Measurements from ENCODE around the gene GCNT2. TPM values are rescaled to one million over a fixed set of nuclear protein-coding genes. Genes with fewer than 3 reads are reported as not detected.
"Not testable (repeated sequence)": the region's sequence is repeated elsewhere in the genome, so short reads cannot be mapped to it uniquely, and the experiment has no call there.

Gene GCNT2
- total RNA-seq, result 1 to 10 TPM in 1 of 2 donors, under 1 TPM in 1; 0.82 to 5.0 TPM

GRCh38 chr6:10521104-10521808, at the start of gene GCNT2:
TSS of gene GCNT2 (plus strand) at chr6:10521351. CDS start at chr6:10528912, 7,561 bp downstream.
- ATAC-seq (no peak), DNase-seq (ENCODE audit: low spot score in 2 of 2) (no peak)
- Mint-ChIP-seq H3K27ac (no peak within 1 kb of the TSS), H3K36me3 (no peaks in the 10 kb centered on the region), H3K9me3 (no peaks in the 10 kb centered on the region)

- H3K27ac Mint-ChIP-seq, result no peak overlapping the region
- DNase-seq (ENCODE audit: low spot score in 2 of 2) (no peak), ATAC-seq (no peak)
- H3K9me3 Mint-ChIP-seq, result no peaks in the 10 kb centered on the region
- no peaks in the 10 kb centered on the region for H3K36me3 Mint-ChIP-seq
These were observed 48.5 kb upstream of the GCNT2 start for GRCh38 chr6:10472634-10473033.

- H3K9me3 Mint-ChIP-seq, result no peaks in the 10 kb centered on the region
- no peak overlapping the region for H3K27ac Mint-ChIP-seq
- ATAC-seq (peak in 1 of 2 donors; percentile 52), DNase-seq (ENCODE audit: low spot score in 2 of 2) (peak in 1 of 2 donors; percentile 24)
- H3K36me3 Mint-ChIP-seq, result no peaks in the 10 kb centered on the region
These were observed 42.7 kb upstream of the GCNT2 start for GRCh38 chr6:10478187-10479040.

GRCh38 chr6:10479939-10480700, 41.0 kb upstream of the GCNT2 start:
- DNase-seq (ENCODE audit: low spot score in 2 of 2) (no peak), ATAC-seq (no peak)
- Mint-ChIP-seq H3K36me3 (no peaks in the 10 kb centered on the region), H3K27ac (no peak overlapping the region), H3K9me3 (no peaks in the 10 kb centered on the region)

GRCh38 chr6:10481101-10481500, 40.0 kb upstream of the GCNT2 start:
- H3K36me3 Mint-ChIP-seq, result no peaks in the 10 kb centered on the region
- H3K9me3 Mint-ChIP-seq, result no peaks in the 10 kb centered on the region
- ATAC-seq (no peak), DNase-seq (ENCODE audit: low spot score in 2 of 2) (no peak)
- H3K27ac Mint-ChIP-seq, result no peak overlapping the region

- no peaks in the 10 kb centered on the region for H3K36me3 Mint-ChIP-seq
- ATAC-seq (no peak), DNase-seq (ENCODE audit: low spot score in 2 of 2) (no peak)
- H3K27ac Mint-ChIP-seq, result no peak overlapping the region
- no peaks in the 10 kb centered on the region for H3K9me3 Mint-ChIP-seq
These were observed 38.4 kb upstream of the GCNT2 start for GRCh38 chr6:10482636-10483257.

- no peak for ATAC-seq
- no peaks in the 10 kb centered on the region for H3K36me3 Mint-ChIP-seq
These were observed 36.2 kb upstream of the GCNT2 start for GRCh38 chr6:10484912-10485311.

GRCh38 chr6:10485406-10485805, 35.7 kb upstream of the GCNT2 start:
- Mint-ChIP-seq H3K27ac (no peak overlapping the region), H3K36me3 (no peaks in the 10 kb centered on the region), H3K9me3 (no peaks in the 10 kb centered on the region)
- ATAC-seq (no peak), DNase-seq (ENCODE audit: low spot score in 2 of 2) (no peak)

More at GRCh38 chr6:10484912-10485311, 36.2 kb upstream of the GCNT2 start:
- H3K27ac Mint-ChIP-seq, result no peak overlapping the region
- no peaks in the 10 kb centered on the region for H3K9me3 Mint-ChIP-seq
- DNase-seq (ENCODE audit: low spot score in 2 of 2), result no peak

- ATAC-seq (no peak), DNase-seq (ENCODE audit: low spot score in 2 of 2) (no peak)
- H3K27ac Mint-ChIP-seq, result no peak overlapping the region
- no peaks in the 10 kb centered on the region for H3K36me3 Mint-ChIP-seq
- H3K9me3 Mint-ChIP-seq, result no peaks in the 10 kb centered on the region
These were observed 34.9 kb upstream of the GCNT2 start for GRCh38 chr6:10486215-10486614.

GRCh38 chr6:10486944-10487588, 34.1 kb upstream of the GCNT2 start:
- not testable (repeated sequence) for ATAC-seq; H3K9me3 Mint-ChIP-seq; DNase-seq (ENCODE audit: low spot score in 2 of 2); H3K27ac Mint-ChIP-seq; H3K36me3 Mint-ChIP-seq

GRCh38 chr6:10487668-10488327, 33.4 kb upstream of the GCNT2 start:
- DNase-seq (ENCODE audit: low spot score in 2 of 2) (no peak), ATAC-seq (no peak)
- Mint-ChIP-seq H3K36me3 (no peaks in the 10 kb centered on the region), H3K27ac (no peak overlapping the region), H3K9me3 (peaks cover 0 to 4% of the 10 kb centered on the region in 2 donors)

GRCh38 chr6:10491463-10491862, 29.7 kb upstream of the GCNT2 start:
- H3K36me3 Mint-ChIP-seq, result no peaks in the 10 kb centered on the region
- ATAC-seq (no peak), DNase-seq (ENCODE audit: low spot score in 2 of 2) (no peak)
- no peak overlapping the region for H3K27ac Mint-ChIP-seq
- H3K9me3 Mint-ChIP-seq, result peaks cover 0 to 4% of the 10 kb centered on the region in 2 donors

- ATAC-seq; H3K36me3 Mint-ChIP-seq; H3K27ac Mint-ChIP-seq; H3K9me3 Mint-ChIP-seq; DNase-seq (ENCODE audit: low spot score in 2 of 2): not testable (repeated sequence)
These were observed 29.2 kb upstream of the GCNT2 start for GRCh38 chr6:10491905-10492304.

- Mint-ChIP-seq H3K27ac (no peak overlapping the region), H3K36me3 (no peaks in the 10 kb centered on the region), H3K9me3 (peaks cover 0 to 4% of the 10 kb centered on the region in 2 donors)
- ATAC-seq (no peak), DNase-seq (ENCODE audit: low spot score in 2 of 2) (no peak)
These were observed 26.1 kb upstream of the GCNT2 start for GRCh38 chr6:10495029-10495428.

- H3K9me3 Mint-ChIP-seq, result no peaks in the 10 kb centered on the region
- DNase-seq (ENCODE audit: low spot score in 2 of 2), result no peak
- no peak for ATAC-seq
- no peaks in the 10 kb centered on the region for H3K36me3 Mint-ChIP-seq
- H3K27ac Mint-ChIP-seq, result no peak overlapping the region
These were observed 15.6 kb upstream of the GCNT2 start for GRCh38 chr6:10505529-10505928.

- H3K27ac Mint-ChIP-seq, result no peak overlapping the region
These were observed 13.9 kb upstream of the GCNT2 start for GRCh38 chr6:10507298-10507697.

More at GRCh38 chr6:10507298-10507697, 13.9 kb upstream of the GCNT2 start:
- DNase-seq (ENCODE audit: low spot score in 2 of 2) (no peak), ATAC-seq (no peak)
- no peaks in the 10 kb centered on the region for H3K9me3 Mint-ChIP-seq
- no peaks in the 10 kb centered on the region for H3K36me3 Mint-ChIP-seq
